ENCODE measurements around the gene CFAP99.

DNA sequence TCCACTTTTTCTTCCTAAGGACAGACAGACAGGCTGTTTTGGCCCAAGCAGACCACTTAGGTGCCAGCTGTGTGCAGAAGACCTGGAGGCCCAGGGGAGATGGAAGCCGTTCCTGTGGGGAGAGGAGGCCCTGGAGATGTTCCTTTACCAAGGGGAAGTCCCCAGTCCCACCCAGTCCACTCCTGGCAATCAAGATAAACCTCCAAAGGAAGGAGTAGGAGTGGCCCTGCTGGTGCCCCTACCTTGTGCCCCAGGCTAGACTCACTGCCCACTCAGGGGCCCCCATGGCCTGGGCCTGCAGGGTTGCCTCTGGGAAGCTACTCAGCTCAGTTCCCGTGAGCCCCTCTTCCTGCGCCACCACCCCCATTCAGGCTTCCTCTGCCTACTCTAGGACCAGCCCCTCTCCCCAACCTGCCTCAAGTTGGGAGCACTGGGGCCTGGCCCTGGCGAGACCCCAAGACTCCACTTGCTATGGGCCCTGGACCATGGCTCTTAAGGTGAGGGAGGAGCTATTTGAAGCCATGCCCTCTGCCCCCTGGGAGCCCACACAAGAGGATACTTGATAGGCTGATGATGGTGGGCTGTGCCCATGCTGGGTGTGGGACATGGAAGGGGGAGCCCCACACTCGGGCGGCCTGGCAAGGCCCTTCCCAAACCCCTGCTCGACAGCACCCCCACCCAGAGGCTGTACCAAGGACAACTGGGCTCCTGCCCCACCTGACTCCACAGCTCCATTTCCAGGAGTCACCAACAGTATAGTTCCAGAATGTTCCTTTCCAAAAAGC lies 25.4 kb downstream of the CFAP99 start:
- no peak for TF ChIP-seq SP1 (CRISPR knock-in tag; IDR thresholded peaks at IDR 0.05)
- no peak for TF ChIP-seq GATAD2B (IDR thresholded peaks at IDR 0.05; ENCODE audit: borderline replicate concordance)
- no peak for TF ChIP-seq ZNF354B (CRISPR knock-in tag; IDR thresholded peaks at IDR 0.05)
- TF ChIP-seq ZNF561 (CRISPR knock-in tag; conservative IDR thresholded peaks at IDR 0.05), result no peak
- TF ChIP-seq, protein P1, sequence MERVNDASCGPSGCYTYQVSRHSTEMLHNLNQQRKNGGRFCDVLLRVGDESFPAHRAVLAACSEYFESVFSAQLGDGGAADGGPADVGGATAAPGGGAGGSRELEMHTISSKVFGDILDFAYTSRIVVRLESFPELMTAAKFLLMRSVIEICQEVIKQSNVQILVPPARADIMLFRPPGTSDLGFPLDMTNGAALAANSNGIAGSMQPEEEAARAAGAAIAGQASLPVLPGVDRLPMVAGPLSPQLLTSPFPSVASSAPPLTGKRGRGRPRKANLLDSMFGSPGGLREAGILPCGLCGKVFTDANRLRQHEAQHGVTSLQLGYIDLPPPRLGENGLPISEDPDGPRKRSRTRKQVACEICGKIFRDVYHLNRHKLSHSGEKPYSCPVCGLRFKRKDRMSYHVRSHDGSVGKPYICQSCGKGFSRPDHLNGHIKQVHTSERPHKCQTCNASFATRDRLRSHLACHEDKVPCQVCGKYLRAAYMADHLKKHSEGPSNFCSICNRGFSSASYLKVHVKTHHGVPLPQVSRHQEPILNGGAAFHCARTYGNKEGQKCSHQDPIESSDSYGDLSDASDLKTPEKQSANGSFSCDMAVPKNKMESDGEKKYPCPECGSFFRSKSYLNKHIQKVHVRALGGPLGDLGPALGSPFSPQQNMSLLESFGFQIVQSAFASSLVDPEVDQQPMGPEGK (CRISPR knock-in tag; IDR thresholded peaks at IDR 0.05; ENCODE audit: borderline replicate concordance), result no peak
- TF ChIP-seq RB1 (IDR thresholded peaks at IDR 0.05; ENCODE audit: low read depth), result no peak
- TF ChIP-seq FOXM1 (IDR thresholded peaks at IDR 0.05; ENCODE audit: low read depth), result no peak
- TF ChIP-seq FOXM1 (CRISPR knock-in tag; IDR thresholded peaks at IDR 0.05; ENCODE audit: low read depth), result no peak
- no peak for TF ChIP-seq GABPA (tag; conservative IDR thresholded peaks at IDR 0.05; ENCODE audit: low read depth)
- TF ChIP-seq, protein P2, sequence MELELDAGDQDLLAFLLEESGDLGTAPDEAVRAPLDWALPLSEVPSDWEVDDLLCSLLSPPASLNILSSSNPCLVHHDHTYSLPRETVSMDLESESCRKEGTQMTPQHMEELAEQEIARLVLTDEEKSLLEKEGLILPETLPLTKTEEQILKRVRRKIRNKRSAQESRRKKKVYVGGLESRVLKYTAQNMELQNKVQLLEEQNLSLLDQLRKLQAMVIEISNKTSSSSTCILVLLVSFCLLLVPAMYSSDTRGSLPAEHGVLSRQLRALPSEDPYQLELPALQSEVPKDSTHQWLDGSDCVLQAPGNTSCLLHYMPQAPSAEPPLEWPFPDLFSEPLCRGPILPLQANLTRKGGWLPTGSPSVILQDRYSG (tag; conservative IDR thresholded peaks at IDR 0.05; ENCODE audit: low read depth), result no peak
- no peak for TF ChIP-seq SIN3A (IDR thresholded peaks at IDR 0.05; ENCODE audit: borderline replicate concordance in 2 of 2, control insufficient read depth in 1 of 2, low read depth in 2 of 2, low read length in 2 of 2)

All from K562 (cell line).